NCI-H1048 (cell line): ENCODE results near the gene BTG4.

Experiments
- DNase-seq: peaks from one replicate; lab custom pipeline; 2025; lab: John Stamatoyannopoulos, UW

Gene BTG4

GRCh38 chr11:111490496-111490895 lies 21.7 kb downstream of the BTG4 start:
- no peak for DNase-seq

DNA sequence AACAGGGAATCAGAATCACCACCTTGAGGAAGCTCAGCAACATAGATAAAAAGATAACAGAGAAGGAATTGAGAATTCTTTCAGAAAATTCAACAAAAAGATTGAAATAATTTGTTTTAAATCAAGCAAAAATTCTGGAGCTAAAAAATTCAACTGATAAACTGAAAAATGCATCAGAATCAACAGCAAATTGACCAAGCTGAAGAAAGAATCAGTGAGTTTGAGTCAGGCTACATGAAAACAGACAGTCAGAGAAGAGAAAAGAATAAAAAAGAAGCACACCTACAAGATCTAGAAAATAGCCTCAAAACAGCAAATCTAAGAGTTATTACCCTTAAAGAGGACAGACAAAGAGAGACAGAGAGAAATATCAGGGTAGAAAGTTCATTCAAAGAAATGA lies 28.8 kb downstream of the BTG4 start:
- no peak for DNase-seq

- no peak for DNase-seq
These were observed 32.5 kb downstream of the BTG4 start for GRCh38 chr11:111479666-111480065.

DNA sequence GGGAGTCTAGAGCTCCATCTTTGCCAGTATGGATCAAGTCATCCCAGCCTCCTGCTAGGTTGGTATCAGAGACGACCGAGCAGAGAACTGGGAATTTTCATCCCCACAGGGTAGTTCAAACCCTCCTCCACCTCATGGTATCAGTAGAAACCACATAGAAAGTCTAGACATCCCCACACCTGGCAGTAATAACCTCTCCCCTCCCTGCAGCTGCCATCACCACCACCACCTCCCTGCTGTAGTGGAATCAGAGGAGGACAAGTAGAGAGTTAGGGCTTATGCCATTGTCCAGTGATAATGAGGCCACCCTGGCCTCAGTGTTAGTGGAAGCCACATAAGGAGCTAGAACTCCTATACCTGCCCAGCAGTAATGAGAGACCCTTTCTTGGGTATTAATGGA lies 34.3 kb downstream of the BTG4 start:
- no peak for DNase-seq

GRCh38 chr11:111476956-111477355 lies 35.2 kb downstream of the BTG4 start:
- no peak for DNase-seq

DNA sequence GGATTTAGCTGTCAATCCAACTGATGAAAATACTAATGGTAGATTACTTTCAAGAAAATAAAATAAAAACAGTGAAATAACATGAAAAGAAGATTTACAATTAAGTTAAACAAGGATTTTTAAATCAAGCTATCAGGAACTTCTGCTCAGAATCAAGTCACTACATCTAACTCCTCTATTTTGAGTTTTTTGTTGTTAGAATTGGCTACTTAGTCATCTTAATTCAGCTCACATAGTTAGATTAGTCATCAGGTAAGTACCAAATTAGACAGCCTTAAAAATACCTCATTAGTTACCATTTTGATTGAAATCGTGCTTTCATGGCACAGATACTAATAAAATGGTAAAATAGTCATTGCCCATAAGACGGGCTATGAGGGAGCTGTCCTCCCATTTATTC lies 35.8 kb downstream of the BTG4 start:
- no peak for DNase-seq

GRCh38 chr11:111474432-111474831 lies 37.8 kb downstream of the BTG4 start:
- DNase-seq, result no peak

DNA sequence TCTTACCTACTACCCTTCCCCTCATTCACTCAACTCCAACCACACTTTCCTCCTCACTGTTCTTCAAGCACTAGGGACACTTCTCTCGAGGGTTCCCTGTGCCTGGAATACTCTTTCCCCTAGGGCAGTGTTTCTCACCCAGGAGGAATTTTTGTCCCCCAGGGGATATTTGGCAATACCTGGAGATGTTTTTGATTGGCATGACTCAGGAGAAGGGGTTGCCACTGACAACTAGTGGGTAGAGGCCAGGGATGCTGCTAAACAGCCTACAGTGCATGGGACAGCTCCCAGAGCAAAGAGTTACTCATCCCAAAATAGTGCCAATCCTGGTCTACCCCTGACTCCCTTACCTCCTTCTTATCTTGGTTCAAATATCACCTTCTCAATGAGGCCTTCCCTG lies 40.0 kb downstream of the BTG4 start:
- DNase-seq, result no peak

GRCh38 chr11:111469200-111469599 lies 43.0 kb downstream of the BTG4 start:
- no peak for DNase-seq

- no peak for DNase-seq
These were observed 45.6 kb downstream of the BTG4 start for GRCh38 chr11:111466615-111467014.

DNA sequence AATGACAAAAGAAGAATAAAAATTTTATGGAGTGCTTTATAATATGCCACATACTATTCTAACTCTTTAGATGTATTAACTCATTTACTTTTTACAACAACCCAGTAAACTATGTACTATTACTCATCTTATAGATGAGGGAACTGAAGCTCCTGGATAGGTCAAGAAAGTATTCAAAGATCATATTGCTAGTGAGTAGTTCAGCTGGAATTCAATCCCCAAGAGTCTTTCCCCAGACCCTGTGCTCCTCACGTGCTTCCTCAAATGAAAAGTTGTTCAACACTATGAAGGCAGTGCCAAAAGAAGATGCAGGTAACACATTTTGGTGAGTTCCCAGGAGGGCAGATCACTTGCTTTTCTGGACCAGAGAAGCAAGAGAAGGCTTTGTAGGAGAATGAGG lies 46.8 kb downstream of the BTG4 start:
- DNase-seq, result no peak

GRCh38 chr11:111463276-111463675 lies 48.9 kb downstream of the BTG4 start:
- DNase-seq, result no peak

GRCh38 chr11:111462329-111462728 lies 49.9 kb downstream of the BTG4 start:
- DNase-seq, result no peak

GRCh38 chr11:111461460-111462235 lies 50.5 kb downstream of the BTG4 start:
- no peak for DNase-seq

- no peak for DNase-seq
These were observed 51.3 kb downstream of the BTG4 start for GRCh38 chr11:111460856-111461255.

GRCh38 chr11:111460340-111460739 lies 51.8 kb downstream of the BTG4 start:
- DNase-seq, result no peak

GRCh38 chr11:111459506-111460270 lies 52.5 kb downstream of the BTG4 start:
- DNase-seq, result no peak

- no peak for DNase-seq
These were observed 54.3 kb downstream of the BTG4 start for GRCh38 chr11:111457731-111458368.

DNA sequence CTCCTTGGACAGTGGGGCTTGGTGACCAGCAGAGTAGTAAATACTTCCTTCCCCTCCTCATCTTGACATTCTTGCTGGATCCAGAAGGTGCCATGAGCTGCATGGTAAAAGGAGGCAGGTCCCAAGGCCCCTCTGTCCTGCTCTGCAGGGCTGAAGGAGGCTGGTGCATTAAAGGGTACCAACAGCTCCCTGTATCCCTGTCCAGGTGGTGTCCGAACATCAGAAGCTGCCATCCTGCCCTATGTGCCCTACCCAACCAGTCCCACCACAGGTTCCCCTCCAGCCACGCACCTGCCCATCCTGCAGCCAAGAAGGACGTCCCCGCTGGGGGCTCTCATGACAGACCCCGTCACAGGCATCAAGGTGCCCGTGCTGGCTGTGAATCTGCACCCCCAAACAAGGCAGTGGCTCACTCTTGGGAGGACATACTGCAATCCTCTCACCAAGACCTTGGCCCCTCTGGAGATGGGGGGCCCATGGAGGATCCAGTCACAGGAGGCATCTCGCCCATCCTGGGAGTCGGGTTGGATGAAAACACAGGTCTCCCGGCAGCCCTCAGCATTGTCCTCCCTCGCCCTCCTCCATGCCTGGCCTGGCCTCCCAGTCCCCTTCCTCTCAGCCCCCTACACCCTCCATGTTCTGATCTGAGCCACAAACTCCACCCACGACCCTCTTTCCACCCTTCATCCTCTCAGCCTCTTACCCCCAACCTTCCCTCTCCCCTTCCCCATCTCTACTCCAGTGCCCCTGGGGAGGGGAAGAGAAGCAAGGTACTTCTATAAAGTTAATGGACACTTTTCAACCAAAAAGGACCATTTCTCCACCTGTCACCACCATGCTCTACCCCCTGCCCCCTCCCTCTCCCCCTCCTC lies 55.1 kb downstream of the BTG4 start:
- no peak for DNase-seq

GRCh38 chr11:111456086-111456858 lies 55.9 kb downstream of the BTG4 start:
- no peak for DNase-seq
